Mesenchymal stem cell (in vitro differentiated cells and primary cell): ENCODE results near the gene EVL.
A peak's percentile ranks its signal among the peaks of the same experiment; 100 is the strongest.

Experiments used
- DNase-seq: peaks from one replicate; pipeline ENCODE4 v3.0.0-alpha.2; 2013
- H2AFZ ChIP-seq: one replicate; pipeline ENCODE4 v1.6.1; 2013; ENCODE audit warnings: low read depth, mild to moderate bottlenecking, control low read depth, inconsistent platforms, low read length, moderate library complexity
- H2AK5ac ChIP-seq: 2 replicates; pipeline ENCODE4 v1.6.1; 2013; ENCODE audit warnings: low read length, moderate library complexity, mild to moderate bottlenecking, inconsistent platforms; ENCODE audit not compliant: severe bottlenecking
- H2BK120ac ChIP-seq: one replicate; pipeline ENCODE4 v1.6.1; 2013; ENCODE audit warnings: low read depth, mild to moderate bottlenecking, inconsistent platforms, low read length, moderate library complexity
- H2BK12ac ChIP-seq, 2 experiments: one replicate each; pipeline ENCODE4 v1.6.1; 2013; ENCODE audit warnings: inconsistent platforms in 2 of 2, low read length in 2 of 2, mild to moderate bottlenecking in 2 of 2, moderate library complexity in 2 of 2, control low read depth in 1 of 2
- H2BK15ac ChIP-seq: one replicate; pipeline ENCODE4 v1.6.1; 2013; ENCODE audit warnings: mild to moderate bottlenecking, low read depth, inconsistent platforms; ENCODE audit not compliant: poor library complexity, severe bottlenecking
- H2BK5ac ChIP-seq: 2 replicates; pipeline ENCODE4 v1.6.1; 2013; ENCODE audit warnings: low read depth, mild to moderate bottlenecking, low read length, control low read depth, inconsistent platforms; ENCODE audit not compliant: poor library complexity, severe bottlenecking
- H3K14ac ChIP-seq, 2 experiments: one replicate each; pipeline ENCODE4 v1.6.1; 2013; ENCODE audit warnings: inconsistent platforms in 2 of 2, low read length in 2 of 2, control low read depth in 1 of 2, mild to moderate bottlenecking in 1 of 2, moderate library complexity in 1 of 2
- H3K18ac ChIP-seq, 2 experiments: one replicate each; pipeline ENCODE4 v1.6.1; 2013; ENCODE audit warnings: inconsistent platforms in 2 of 2, low read length in 2 of 2, control low read depth in 1 of 2, low read depth in 1 of 2, mild to moderate bottlenecking in 1 of 2
- H3K23ac ChIP-seq, 2 experiments: one replicate each; pipeline ENCODE4 v1.6.1; 2013; ENCODE audit warnings: inconsistent platforms in 2 of 2, low read length in 2 of 2, mild to moderate bottlenecking in 2 of 2, moderate library complexity in 2 of 2, control low read depth in 1 of 2
- H3K27ac ChIP-seq: 2 replicates; pipeline ENCODE4 v1.5.1; 2013; ENCODE audit warnings: mild to moderate bottlenecking, moderate library complexity, low read length, control low read depth, inconsistent platforms; ENCODE audit not compliant: poor library complexity, severe bottlenecking
- H3K27me3 ChIP-seq, 2 experiments: 2 replicates each; pipeline versions ENCODE4 v1.6.1 to v1.7.0; 2013; ENCODE audit warnings: low read length in 2 of 2, mild to moderate bottlenecking in 2 of 2, moderate library complexity in 2 of 2, control low read depth in 1 of 2, inconsistent platforms in 1 of 2; ENCODE audit not compliant: control insufficient read depth in 1 of 2, insufficient read depth in 1 of 2
- H3K36me3 ChIP-seq, 2 experiments: 2 replicates each; pipeline versions ENCODE4 v1.6.1 to v1.7.0; 2013; ENCODE audit warnings: low read length in 2 of 2, control low read depth in 1 of 2, inconsistent platforms in 1 of 2, low read depth in 1 of 2, mild to moderate bottlenecking in 1 of 2; ENCODE audit not compliant: insufficient read depth in 2 of 2, control insufficient read depth in 1 of 2
- H3K4ac ChIP-seq, 2 experiments: one replicate each; pipeline ENCODE4 v1.6.1; 2013; ENCODE audit warnings: inconsistent platforms in 2 of 2, low read length in 2 of 2, mild to moderate bottlenecking in 2 of 2, moderate library complexity in 2 of 2, control low read depth in 1 of 2, low read depth in 1 of 2
- H3K4me1 ChIP-seq: 2 replicates; pipeline ENCODE4 v1.6.1; 2013; ENCODE audit warnings: low read depth, low read length, control low read depth; ENCODE audit not compliant: control insufficient read depth, insufficient read depth
- H3K4me2 ChIP-seq: 2 replicates; pipeline ENCODE4 v1.6.1; 2013; ENCODE audit warnings: low read length, mild to moderate bottlenecking, inconsistent platforms; ENCODE audit not compliant: poor library complexity, severe bottlenecking
- H3K4me3 ChIP-seq, 2 experiments: 2 replicates each; pipeline versions ENCODE4 v1.5.1 to v1.7.0; 2013; ENCODE audit warnings: low read length in 2 of 2, mild to moderate bottlenecking in 2 of 2, control low read depth in 1 of 2, low read depth in 1 of 2; ENCODE audit not compliant: insufficient read depth in 1 of 2
- H3K79me1 ChIP-seq: replicated peaks from 2 replicates; pipeline ENCODE4 v1.6.1; 2013; ENCODE audit warnings: mild to moderate bottlenecking, control low read depth, low read length, inconsistent platforms; ENCODE audit not compliant: poor library complexity, severe bottlenecking
- H3K9ac ChIP-seq: 2 replicates; pipeline ENCODE4 v1.7.0; 2013; ENCODE audit warnings: mild to moderate bottlenecking, low read length, moderate library complexity
- H3K9me3 ChIP-seq: 2 replicates; pipeline ENCODE4 v1.7.0; 2013; ENCODE audit warnings: mild to moderate bottlenecking, low read length; ENCODE audit not compliant: control insufficient read depth
- H4K8ac ChIP-seq: one replicate; pipeline ENCODE4 v1.6.1; 2013; ENCODE audit warnings: inconsistent platforms, mild to moderate bottlenecking, low read length, moderate library complexity
- H4K91ac ChIP-seq: one replicate; pipeline ENCODE4 v1.6.1; 2013; ENCODE audit warnings: mild to moderate bottlenecking, low read length, inconsistent platforms
- WGBS: methylation state at CpG from one replicate; pipeline ENCODE4 v1.1.7; 2013; ENCODE audit warnings: mixed read lengths; 5-methylcytosine and 5-hydroxymethylcytosine counted together

EVL gene

GRCh38 chr14:100056964-100057795, 8.0 kb upstream of the EVL start:
- no peak overlapping the region for H2BK12ac ChIP-seq
- H3K14ac ChIP-seq = no peak overlapping the region
- H3K9ac ChIP-seq = peak overlapping the region; percentile 65
- no peak overlapping the region for H2BK15ac ChIP-seq
- H3K4ac ChIP-seq = no peak overlapping the region
- 88% methylated on average over 4 of the region's 4 CpGs for WGBS
- H3K27ac ChIP-seq = no peak overlapping the region
- H4K8ac ChIP-seq = no peak overlapping the region
- no peak overlapping the region for H3K23ac ChIP-seq
- H3K27me3 ChIP-seq = no peaks in the 10 kb centered on the region
- H3K4me3 ChIP-seq = no peak overlapping the region
- H2BK5ac ChIP-seq = no peak overlapping the region
- H2BK120ac ChIP-seq = no peak overlapping the region
- H3K79me1 ChIP-seq = peaks cover 16% of the 10 kb centered on the region
- no peak overlapping the region for H2AFZ ChIP-seq
- no peaks in the 10 kb centered on the region for H3K4me1 ChIP-seq
- no peak overlapping the region for H4K91ac ChIP-seq
- peak; percentile 34 for DNase-seq
- no peak overlapping the region for H3K4me2 ChIP-seq
- no peaks in the 10 kb centered on the region for H3K36me3 ChIP-seq
- no peak overlapping the region for H3K18ac ChIP-seq
- H2AK5ac ChIP-seq = no peak overlapping the region
- H3K9me3 ChIP-seq = no peaks in the 10 kb centered on the region

DNA sequence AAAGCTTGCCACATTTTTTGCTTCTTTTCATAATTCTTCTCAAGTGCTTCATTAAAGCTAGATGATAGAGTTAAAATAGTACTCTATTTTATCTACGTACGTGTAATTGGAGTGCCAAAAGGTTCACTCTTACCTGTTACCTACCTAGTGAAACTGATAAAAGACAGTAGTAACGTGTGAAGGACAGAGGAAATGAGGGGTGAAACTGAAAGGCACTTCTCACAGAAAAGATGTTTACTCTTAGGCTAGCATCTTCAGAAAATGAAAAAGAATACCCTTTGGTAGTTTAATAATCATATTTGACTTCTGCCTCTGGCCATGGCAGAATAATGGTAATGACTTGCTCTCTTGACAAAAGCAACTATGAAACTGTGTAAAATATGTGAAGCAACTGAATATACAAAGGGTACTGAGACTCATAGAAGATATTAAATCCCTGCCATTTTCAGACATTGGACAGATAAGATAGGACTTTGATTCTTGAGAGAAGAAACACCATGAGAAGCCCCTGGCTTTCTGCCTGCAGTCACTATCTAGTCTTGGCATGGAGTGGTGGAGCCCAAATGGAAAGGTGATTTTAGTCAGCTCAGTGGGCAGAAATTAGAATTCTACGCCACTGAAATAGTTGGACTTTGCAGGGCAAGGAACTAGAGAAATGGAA, 6.3 kb upstream of the EVL start:
- H3K4me1 ChIP-seq = no peaks in the 10 kb centered on the region
- no peak overlapping the region for H3K4me2 ChIP-seq
- no peak overlapping the region for H2AFZ ChIP-seq
- no peaks in the 10 kb centered on the region for H3K36me3 ChIP-seq
- no peak overlapping the region for H3K18ac ChIP-seq
- DNase-seq = no peak
- H2BK5ac ChIP-seq = no peak overlapping the region
- H2BK12ac ChIP-seq = no peak overlapping the region
- H3K79me1 ChIP-seq = peaks cover 16% of the 10 kb centered on the region
- no peak overlapping the region for H3K14ac ChIP-seq
- no peak overlapping the region for H3K4ac ChIP-seq
- no peak overlapping the region for H3K9ac ChIP-seq
- H2BK15ac ChIP-seq = no peak overlapping the region
- no peak overlapping the region for H3K23ac ChIP-seq
- no peak overlapping the region for H2AK5ac ChIP-seq
- H4K8ac ChIP-seq = no peak overlapping the region
- H3K4me3 ChIP-seq = no peak overlapping the region
- 100% methylated on average over 3 of the region's 4 CpGs for WGBS
- no peaks in the 10 kb centered on the region for H3K9me3 ChIP-seq
- no peak overlapping the region for H4K91ac ChIP-seq
- no peak overlapping the region for H2BK120ac ChIP-seq
- H3K27me3 ChIP-seq = no peaks in the 10 kb centered on the region
- no peak overlapping the region for H3K27ac ChIP-seq

DNA sequence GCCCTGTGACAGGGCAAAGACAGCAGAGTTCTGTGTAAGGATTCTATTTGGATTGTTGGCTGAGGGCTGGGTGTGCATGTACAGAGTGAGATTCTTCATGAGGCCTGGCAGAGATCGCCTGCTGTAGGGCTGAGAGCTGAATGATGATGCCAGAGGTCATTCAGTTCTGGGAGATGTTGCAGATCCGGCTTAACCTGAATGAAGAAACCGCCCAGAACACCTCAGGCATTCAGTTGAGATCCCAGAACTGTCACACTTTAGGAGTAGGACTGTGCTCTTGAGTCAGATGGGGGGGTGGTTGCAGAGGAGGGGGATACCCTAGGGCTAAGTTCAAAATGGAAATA, 5.8 kb upstream of the EVL start:
- H2BK15ac ChIP-seq = no peak overlapping the region
- H3K4ac ChIP-seq = no peak overlapping the region
- 100% methylated on average over 3 of the region's 3 CpGs for WGBS
- H3K14ac ChIP-seq = no peak overlapping the region
- no peaks in the 10 kb centered on the region for H3K9me3 ChIP-seq
- H3K23ac ChIP-seq = no peak overlapping the region
- H2BK12ac ChIP-seq = no peak overlapping the region
- H3K27ac ChIP-seq = no peak overlapping the region
- H3K9ac ChIP-seq = no peak overlapping the region
- no peak overlapping the region for H3K4me3 ChIP-seq
- H2AFZ ChIP-seq = no peak overlapping the region
- peaks cover 13% of the 10 kb centered on the region for H3K79me1 ChIP-seq
- H4K91ac ChIP-seq = no peak overlapping the region
- H3K4me1 ChIP-seq = no peaks in the 10 kb centered on the region
- H4K8ac ChIP-seq = no peak overlapping the region
- H2BK5ac ChIP-seq = no peak overlapping the region
- no peak overlapping the region for H2AK5ac ChIP-seq
- DNase-seq = no peak
- H3K4me2 ChIP-seq = no peak overlapping the region
- no peak overlapping the region for H3K18ac ChIP-seq
- no peak overlapping the region for H2BK120ac ChIP-seq
- no peaks in the 10 kb centered on the region for H3K27me3 ChIP-seq
- H3K36me3 ChIP-seq = no peaks in the 10 kb centered on the region

GRCh38 chr14:100060760-100061159, 4.5 kb upstream of the EVL start:
- H2AK5ac ChIP-seq = no peak overlapping the region
- no peak overlapping the region for H3K14ac ChIP-seq
- H3K79me1 ChIP-seq = peaks cover 21% of the 10 kb centered on the region
- H3K4me3 ChIP-seq = no peak overlapping the region
- no peak overlapping the region for H2BK5ac ChIP-seq
- H4K91ac ChIP-seq = no peak overlapping the region
- no peak overlapping the region for H3K4me2 ChIP-seq
- H3K4me1 ChIP-seq = peaks cover 2% of the 10 kb centered on the region
- no peak overlapping the region for H2AFZ ChIP-seq
- H4K8ac ChIP-seq = no peak overlapping the region
- no peak overlapping the region for H3K9ac ChIP-seq
- no peak overlapping the region for H3K4ac ChIP-seq
- no peaks in the 10 kb centered on the region for H3K27me3 ChIP-seq
- no peak overlapping the region for H2BK15ac ChIP-seq
- no peaks in the 10 kb centered on the region for H3K36me3 ChIP-seq
- no peak overlapping the region for H3K23ac ChIP-seq
- no peak overlapping the region for H2BK120ac ChIP-seq
- 100% methylated on average over 2 of the region's 3 CpGs for WGBS
- DNase-seq = no peak
- no peaks in the 10 kb centered on the region for H3K9me3 ChIP-seq
- no peak overlapping the region for H3K27ac ChIP-seq
- no peak overlapping the region for H2BK12ac ChIP-seq
- no peak overlapping the region for H3K18ac ChIP-seq
